Stimulated activated CD4-positive, alpha-beta T cell treated with anti-CD3 and anti-CD28 coated beads, Interleukin-15, amount 100 ng/mL, for 1 hour (primary cell): ENCODE measurements around the gene SMIM14.
"Not testable (repeated sequence)": the region's sequence is repeated elsewhere in the genome, so short reads cannot be mapped to it uniquely, and the experiment has no call there.

Experiments used
- DNase-seq, 2 donors: peaks; one replicate each; pipeline ENCODE4 v3.0.0-alpha.2; 2020; ENCODE audit warnings: low read depth in 1 of 2, low spot score in 1 of 2

The SMIM14 gene

DNA sequence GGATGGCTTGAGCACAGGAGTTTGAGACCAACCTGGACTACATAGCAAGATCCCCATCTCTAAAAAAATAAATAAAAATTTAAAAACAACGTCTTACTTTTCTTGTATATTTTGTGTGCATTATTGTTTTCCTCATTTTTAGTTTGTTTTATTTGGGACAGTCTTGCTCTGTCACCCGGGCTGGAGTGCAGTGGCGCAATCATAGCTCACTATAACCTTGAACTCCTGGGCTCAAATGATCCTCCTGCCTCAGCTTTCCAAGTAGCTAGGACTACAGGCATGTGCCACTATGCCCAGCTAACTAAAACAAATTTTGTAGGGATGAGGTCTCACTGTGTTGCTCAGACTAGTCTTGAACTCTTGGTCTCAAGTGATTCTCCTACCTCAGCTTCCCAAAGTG lies 9.5 kb upstream of the SMIM14 start:
- no peak for DNase-seq

DNA sequence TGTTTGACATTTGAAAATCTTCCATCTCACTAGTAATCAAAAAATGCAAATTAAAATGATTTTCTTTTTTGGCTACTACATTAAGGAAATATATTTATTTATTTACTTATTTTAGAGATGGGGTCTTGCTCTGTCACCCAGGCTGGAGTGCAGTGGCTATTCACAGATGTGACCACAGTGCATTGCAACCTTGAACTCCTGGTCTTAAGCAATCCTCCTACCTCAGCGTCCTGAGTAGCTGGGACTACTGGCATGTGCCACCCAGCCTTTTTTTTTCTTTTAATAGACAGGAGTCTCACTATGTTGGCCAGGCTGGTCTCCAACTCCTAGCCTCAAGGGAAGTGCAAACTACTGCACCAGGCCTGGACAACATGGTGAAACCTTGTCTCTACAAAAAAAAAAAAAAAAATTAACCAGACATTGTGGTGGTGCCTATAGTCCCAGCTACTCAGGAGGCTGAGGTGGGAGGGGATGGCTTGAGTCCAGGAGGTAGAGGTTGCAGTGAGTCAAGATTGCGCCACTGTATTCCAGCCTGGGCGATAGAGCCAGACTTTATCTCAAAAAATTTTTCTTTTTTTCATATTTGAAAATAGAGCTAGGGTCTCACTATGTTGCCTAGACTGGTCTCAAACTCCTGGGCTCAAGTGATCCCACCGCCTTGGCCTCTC lies 4.4 kb upstream of the SMIM14 start:
- DNase-seq = no peak

DNA sequence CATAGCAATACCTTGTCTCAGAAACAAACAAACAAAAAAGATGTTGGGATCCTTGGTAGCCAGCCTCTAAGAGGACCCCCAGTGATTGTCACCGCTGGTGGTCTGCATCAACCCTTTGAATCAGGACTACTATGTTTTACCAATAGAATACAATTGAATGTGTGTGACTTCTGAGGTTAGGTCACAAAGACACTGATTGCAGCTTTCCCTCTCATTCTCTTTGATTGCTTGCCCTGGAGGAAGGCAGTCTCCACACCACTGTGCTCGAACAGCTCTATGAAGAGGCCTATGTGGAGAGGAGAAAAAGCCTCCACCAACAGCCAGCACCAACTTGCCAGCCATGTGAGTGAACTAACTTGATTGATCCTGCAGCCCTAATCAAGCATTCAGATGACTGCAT lies 2.8 kb upstream of the SMIM14 start:
- DNase-seq = no peak

DNA sequence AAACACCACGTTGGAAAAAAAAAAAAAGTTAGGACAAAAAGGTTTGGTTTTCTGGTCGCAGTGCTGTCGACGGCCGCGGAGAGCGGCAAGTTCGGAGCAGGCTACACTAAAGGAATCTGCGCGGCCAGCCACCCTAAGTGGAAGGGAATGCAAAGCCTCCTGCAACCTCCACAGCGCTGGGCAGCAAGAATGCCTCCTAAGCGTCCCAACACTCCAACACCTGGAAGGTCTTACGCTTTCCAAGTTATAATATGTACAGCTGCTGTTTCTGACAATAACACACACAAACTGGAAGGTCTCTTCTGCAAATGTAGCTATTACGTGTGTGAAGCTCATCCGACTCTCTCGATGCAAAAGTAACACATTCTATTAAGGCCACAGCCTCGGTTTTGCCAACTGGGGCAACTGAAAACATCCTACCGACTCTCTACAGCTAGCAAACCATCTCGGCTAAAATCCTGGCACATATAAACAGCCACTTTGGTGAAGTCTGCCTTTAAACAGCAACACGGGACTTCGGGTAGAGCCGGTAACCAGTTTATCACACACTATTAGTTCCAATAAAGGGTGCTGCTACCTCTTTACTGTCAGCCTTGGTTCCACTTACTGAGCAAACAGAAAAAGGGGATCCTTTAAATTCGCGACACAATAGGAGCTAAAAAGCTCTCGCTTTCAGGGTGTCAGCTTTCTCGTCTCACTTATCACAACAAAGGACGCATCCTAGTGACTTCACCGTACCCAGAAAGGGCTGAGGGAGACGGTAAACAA lies 895 bp downstream of the SMIM14 start:
- DNase-seq = no peak

DNA sequence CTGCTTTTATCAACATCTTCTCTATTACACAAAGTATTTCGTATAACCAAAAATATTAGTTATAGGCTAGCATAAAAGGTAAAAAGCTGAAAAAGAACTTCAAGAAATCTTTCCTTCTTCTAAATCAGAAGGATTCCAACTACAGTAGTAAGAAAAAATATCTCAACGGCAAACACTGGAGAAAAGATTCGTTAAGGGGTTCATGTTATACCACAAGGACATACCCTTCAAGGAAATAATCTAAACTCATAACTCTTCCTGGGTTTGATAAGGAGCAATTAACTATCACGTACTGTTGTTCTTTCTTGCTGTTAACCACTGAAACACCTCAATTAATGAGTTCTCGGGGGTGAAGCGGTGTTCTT lies 1.5 kb downstream of the SMIM14 start:
- DNase-seq = no peak

DNA sequence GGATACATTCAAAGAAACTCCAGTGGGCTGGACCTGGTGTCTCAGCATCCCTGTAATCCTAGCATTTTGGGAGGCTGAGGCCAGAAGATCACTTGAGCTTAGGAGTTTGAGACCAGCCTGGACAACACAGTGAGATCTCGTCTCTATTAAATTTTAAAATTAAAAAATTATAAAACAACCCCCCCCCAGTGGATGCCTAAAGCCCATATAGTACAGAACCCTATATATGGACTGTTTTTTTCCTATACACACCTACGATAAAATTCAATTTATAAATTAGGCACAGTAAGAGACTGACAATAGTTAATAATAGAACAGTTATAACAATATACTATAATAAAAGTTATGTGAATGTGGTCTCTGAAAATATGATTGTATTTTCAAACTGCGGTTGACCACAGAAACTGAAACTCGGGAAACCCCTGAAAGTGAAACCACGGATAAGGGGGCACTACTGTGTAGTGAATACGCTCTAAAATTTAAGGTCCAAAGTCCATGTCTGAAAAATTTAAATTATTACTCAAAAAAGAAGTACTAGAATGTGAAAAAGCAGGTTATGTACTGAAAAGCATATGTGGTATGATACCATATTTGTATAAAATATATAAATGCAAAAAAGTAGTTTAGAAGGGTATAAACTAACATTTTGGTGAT lies 2.0 kb downstream of the SMIM14 start:
- DNase-seq = no peak

DNA sequence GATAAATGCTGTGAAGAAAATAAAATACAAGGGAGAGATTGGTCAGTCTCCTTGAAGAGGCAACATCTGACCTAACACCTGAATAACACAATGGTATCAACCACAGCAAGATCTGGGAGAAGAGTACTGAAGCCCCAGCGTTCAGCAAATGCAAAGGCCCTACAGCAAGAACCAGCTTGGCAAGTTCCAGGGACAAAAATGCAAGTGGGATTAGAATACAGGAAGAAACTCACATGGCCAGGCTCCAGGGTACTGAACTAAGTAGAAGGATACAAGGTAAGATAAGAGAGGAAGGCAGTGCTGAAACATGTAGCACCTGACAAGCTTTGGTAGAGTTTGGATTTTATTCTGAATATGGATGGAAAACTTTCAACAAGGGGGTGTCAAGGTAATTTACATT lies 3.6 kb downstream of the SMIM14 start:
- DNase-seq = no peak

DNA sequence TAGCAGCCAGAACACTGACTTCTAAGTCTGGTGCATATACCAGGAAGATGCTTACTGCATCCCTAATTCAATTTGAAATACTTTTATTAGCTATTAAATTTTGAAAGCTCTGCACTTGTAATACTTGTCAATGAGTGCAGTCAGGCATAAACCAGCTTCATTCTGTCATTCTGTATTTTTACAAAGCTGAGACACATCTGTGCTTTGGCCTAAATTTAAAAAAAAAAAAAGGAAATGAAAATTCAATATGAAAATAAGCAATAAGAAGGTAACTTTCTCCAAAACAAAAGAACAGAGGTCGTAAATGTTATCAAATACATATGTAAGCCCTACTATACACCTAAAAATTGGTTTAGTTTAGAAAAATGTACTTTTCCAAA lies 7.0 kb downstream of the SMIM14 start:
- no peak for DNase-seq

DNA sequence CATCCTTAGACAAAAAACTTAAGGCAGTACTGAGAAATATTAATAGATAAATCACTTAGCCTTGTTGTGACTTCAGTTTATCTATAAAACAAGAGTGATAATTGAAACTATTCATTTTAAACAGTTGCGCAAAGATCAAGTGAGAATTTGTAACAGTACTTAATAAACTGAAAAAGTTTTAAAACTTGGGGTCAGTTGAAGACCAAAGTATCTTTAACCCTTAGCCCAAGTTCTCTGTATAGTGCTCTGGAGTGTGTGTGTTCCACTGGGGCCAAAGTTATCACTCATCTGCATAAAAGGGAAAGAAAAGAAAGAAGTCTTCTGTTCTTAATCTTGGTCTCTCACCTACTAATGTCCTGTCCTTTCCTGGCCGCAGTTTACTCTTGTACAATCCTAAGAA lies 11.3 kb downstream of the SMIM14 start:
- no peak for DNase-seq

DNA sequence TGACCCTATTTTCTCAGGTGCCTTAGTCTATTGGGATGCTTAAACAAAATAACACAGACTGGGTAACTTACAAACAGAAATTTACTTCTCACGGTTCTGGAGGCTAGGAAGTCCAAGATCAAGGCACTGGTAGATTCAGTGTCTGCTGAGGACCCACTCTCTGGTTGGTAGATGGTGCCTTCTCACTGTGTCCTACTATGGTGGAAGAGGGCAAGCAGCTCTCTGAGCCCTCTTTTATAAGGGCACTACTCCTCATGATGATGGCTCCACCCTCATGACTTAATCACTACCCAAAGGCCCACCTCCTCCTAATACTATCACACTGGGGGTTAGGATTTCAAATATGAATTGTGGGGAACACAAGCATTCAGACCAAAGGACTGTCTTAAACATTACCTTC lies 11.8 kb downstream of the SMIM14 start:
- no peak for DNase-seq

DNA sequence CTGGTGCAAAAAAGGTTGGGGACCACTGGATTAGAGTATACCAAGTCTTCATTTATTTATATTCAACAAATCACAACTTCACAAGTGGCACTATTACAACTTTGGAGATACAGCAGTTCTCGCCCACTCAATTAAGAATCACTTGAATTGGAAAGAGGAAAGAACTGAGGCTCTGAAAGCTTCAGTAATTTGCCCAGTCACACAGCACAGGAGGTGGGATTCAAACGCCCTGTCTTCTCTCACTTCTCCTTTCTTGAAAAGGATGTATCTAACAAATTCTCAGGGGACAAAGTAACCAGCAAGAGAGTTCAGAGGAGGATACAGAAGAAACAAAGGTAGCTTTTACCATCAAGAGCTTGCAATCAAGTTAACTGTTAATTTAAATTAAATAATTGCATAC lies 12.4 kb downstream of the SMIM14 start:
- no peak for DNase-seq

DNA sequence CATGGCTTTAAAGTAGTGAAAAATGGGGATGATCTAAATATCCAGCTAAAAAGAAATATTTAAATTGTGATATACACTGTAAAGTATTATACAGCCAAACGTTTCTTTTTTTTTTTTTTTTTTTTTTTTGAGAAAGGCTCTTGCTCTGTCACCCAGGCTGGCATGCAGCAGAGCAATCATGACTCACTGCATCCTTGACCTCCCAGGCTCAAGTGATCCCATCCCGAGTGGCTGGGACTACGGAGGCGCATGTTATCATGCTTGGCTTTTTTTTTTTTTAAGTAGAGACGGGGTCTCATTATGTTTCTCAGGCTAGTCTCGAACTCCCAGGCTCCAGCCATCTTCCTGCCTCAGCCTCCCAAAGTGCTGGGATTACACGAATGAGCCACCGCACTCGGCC lies 17.1 kb downstream of the SMIM14 start:
- no peak for DNase-seq

DNA sequence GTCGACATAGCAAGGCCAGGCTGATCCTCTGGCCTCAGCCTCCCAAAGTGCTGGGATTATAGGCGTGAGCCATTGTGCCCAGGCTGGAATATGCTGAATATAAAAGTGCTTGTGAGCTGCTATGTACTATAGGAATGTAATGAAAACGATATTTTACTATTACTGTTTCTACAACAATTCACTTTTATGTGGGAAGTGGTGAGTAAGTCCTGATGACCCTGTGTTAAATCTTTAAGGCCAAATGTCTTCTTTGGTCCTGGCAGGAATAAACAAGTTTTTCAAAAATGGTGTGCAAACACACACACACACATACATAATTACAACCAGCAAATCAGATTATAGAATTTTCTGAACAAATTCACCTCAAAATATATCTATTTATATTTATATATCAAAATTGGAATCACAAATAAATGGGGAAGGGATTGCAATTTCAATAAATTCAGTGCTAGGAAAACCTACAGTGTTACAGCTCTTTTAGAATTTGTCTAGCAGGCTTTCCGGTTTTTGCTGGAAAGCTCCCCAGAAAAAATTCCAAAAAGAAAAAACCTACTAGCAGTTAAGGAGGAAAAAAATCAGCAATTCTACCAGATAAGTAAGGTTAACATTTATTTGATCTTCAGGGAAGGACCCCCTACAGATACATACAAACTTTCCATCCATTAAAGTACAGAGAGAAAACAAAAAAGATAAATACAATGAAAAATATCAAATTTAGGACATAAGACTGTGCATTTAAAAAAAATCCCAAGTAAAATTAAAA lies 17.9 kb downstream of the SMIM14 start:
- DNase-seq = no peak

DNA sequence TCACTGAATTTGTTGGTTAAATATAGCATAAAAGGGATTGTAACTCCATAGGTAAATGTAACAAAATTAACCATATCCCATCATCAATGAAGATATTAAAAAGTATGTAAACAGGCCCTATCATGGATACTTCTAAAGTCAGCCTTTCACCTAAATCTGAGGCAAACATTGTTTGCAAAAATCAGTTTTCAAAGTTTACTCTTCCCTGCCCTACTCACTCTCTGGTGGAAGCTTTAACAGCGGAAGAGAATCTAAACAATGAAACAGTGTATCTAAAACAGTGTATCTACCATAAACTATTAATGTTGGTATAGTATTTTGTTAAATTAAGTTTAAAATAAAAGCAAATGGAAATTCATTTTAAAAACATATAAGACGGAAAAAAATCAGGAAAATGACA lies 21.1 kb downstream of the SMIM14 start:
- no peak for DNase-seq

DNA sequence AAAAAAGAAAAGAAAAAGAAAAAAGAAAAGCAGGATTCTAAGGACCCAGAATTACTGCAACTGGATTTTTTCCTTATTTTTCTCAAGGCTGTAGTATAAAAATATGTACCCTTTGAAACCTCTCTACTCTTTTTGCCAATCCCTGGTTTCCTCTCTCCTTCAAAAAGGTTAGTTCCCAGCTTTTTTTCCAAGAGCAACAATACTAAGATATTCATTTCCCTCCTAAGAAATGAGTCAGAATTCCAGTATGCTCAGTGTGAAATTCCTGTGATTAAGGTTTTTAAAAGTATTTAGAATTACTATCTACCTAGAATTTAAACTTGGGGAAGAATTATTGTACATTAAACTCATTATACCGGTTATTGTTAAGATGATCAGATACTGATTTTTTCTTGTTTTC lies 22.0 kb downstream of the SMIM14 start:
- DNase-seq = no peak

DNA sequence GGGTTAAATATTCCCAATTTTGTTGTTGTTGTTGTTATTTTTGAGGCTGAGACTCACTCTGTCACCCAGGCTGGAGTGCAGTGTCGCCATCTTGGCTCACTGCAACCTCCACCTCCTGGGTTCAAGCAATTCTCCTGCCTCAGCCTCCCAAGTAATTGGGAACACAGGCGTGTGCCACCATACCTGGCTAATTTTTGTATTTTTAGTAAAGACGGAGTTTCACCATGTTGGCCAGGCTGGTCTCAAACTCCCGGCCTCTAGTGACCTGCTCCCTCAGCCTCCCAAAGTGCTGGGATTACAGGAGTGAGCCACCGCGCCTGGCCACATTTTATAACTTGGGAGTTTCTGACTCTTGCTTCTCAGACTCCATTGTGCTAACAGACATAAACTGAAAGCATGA lies 22.6 kb downstream of the SMIM14 start:
- DNase-seq = not testable (repeated sequence)

DNA sequence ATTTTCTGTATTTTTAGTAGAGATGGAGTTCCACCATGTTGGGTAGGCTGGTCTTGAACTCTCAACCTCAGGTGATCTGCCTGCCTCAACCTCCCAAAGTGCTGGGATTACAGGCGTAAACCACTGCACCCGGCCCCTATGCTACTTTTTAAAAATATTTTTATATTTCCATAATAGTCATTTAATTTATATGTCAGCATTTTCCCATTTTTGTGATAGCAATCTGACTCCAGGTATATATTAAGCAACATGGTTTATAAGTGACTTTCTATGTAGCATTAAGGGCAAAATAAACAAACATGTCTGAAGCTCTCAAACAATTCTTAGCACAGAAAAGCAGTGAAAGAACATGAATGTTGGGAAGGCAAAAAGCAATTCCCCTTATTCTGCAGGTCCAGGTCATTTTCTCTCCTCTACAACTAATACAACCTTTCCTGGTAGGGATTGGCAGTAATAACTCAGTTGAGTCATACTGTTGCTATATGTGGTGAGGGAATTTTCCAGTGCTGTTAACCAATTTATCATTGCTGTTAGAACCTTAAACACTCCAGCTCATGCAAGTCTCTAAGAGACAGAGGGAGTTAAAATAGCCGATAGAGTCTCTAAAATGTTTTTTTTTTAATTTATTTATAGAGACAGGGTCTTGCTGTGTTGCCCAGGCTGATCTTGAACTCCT lies 24.0 kb downstream of the SMIM14 start:
- DNase-seq = no peak

DNA sequence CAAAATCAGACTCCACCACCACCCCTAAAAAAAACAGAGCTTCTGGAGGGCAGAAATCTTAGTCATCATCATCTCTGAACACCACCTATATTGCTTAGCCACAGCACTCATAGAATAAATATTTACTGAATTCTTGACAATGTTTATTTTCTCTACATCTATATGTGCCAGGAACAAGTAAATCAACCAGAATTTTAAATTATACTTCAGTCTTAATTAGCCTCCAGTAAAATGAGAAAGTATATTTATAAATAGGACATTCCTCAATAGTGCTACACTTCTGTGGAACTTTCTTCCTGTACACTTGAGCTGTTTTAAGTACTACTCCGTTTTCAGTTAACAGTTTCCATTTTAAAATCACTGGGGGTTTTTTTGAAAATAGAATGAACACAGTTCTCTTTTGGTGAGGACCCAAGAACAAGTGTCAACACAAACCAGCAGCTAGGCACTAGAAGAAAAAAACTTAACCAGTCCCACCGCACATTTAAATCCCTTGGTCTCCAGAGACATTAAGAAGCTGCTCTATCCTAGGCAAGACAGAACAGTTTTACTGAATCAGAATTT lies 25.5 kb downstream of the SMIM14 start:
- no peak for DNase-seq

DNA sequence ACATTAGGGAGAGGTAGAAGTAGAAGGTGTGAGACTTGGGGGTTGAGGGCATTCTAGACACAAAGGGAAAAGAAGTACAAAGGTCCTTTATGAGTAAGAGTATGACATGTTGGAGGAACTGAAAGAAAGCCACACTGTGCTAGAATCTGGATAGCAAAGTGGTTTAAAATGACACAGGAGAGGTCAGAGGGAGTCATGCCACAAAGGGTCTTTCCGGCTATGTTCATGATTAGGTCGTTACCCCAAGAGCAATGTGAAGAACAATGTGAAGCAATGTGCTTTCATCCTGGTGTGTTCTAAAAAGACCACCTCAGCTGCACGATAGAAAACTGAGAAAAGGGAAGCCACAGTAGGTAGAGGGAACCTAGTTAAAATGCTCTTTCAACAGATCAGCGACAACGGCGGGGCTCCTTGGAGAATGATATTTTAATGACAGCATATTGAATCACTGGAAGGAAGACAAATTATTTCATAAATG lies 29.2 kb downstream of the SMIM14 start:
- no peak for DNase-seq

DNA sequence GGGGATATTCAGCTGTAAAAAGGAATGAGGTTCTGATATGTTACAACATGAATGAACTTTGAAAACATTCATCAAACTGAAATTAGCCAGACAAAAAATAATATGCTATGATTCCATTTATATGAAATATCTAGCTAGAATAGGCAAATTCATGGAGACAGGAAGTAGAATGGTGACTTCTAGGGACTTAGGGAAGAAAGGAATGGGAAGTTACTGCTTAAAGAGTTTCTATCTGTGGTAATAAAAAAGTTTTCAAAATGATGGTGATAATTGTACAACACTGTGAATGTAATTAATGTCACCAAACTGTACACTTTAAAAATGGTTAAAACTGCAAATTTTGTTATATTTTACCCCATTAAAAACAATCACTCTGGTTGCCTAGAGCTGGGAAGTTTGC lies 30.2 kb downstream of the SMIM14 start:
- no peak for DNase-seq

DNA sequence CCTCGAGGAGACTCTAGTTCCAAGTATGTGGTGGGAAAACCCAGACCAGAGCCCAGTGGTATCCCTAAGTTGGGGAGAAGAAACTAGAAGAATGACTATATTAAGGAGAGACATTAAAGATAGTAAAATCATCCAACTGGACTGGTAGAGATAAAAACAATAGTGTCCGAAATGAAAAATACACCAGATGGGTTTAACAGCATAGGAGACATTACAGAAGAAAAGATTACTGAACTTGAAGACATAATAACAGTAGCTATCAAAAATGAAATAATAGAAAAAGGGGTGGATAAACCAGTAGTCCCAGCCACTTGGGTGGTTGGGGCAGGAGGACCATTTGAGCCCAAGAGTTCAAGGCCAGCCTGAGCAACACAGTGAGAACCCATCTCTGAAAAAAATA lies 31.9 kb downstream of the SMIM14 start:
- no peak for DNase-seq
